GM12873 (cell line): ENCODE data around the gene LIX1.

Experiments used
- CTCF ChIP-seq: IDR thresholded peaks from 2 replicates; pipeline ENCODE4 v1.5.1; 2012; ENCODE audit warnings: low read depth, mild to moderate bottlenecking, moderate library complexity, low read length, control low read depth; ENCODE audit not compliant: insufficient read depth; ENCODE audit errors: missing control alignments

LIX1 gene

GRCh38 chr5:97049175-97049574 lies 93.2 kb downstream of the LIX1 start:
- no peak for TF ChIP-seq CTCF

DNA sequence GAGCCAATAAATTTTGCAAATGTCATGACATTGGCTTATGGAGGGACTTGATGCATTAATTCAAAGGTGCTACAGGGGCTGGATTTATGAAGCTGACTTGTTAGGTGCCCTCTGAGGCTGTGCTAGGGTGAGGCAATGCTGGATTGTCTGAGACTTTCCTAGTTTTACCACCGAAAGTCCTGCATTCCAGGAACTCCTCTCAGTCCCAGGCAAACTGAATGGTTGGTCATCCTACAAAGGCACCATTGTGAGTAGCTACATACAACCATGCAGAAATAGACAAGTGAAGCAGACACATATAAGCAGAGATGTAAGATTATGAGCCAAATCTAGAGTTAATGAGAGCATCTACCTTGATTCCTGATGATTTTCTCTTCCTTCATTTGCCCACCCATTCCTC lies 95.3 kb downstream of the LIX1 start:
- TF ChIP-seq CTCF, result no peak

- peak; percentile 8 for TF ChIP-seq CTCF
These were observed 96.0 kb downstream of the LIX1 start for GRCh38 chr5:97046270-97046982.

GRCh38 chr5:97044052-97044451 lies 98.4 kb downstream of the LIX1 start:
- peak; percentile 36 for TF ChIP-seq CTCF

- no peak for TF ChIP-seq CTCF
These were observed 98.9 kb downstream of the LIX1 start for GRCh38 chr5:97043511-97043910.

GRCh38 chr5:97042996-97043395 lies 99.4 kb downstream of the LIX1 start:
- TF ChIP-seq CTCF, result no peak
